ENCODE data around the gene WDR81.

- TF ChIP-seq CTCF (IDR thresholded peaks at IDR 0.05) (no peak), EZH2 (IDR thresholded peaks at IDR 0.05; ENCODE audit: borderline replicate concordance, insufficient read depth, low read depth, low read length, poor library complexity, severe bottlenecking) (no peak)
Measured at GRCh38 chr17:1752425-1753262, 28.1 kb downstream of the WDR81 start.
